IPS-NIHi7 (cell line): ENCODE data around the gene FOXP4.
A peak's percentile ranks its signal among the peaks of the same experiment; 100 is the strongest.

Experiments used
- DNase-seq: peaks from one replicate; pipeline ENCODE4 v3.0.0; 2012; ENCODE audit warnings: mixed read lengths; ENCODE audit errors: extremely low spot score

FOXP4 gene

GRCh38 chr6:41582540-41582939 is 36.4 kb downstream of the FOXP4 start:
- DNase-seq = no peak

- no peak for DNase-seq
Observed at GRCh38 chr6:41583565-41583964, 37.4 kb downstream of the FOXP4 start.

GRCh38 chr6:41584205-41584604 is 38.0 kb downstream of the FOXP4 start:
- DNase-seq = no peak

GRCh38 chr6:41584668-41585205 is 38.6 kb downstream of the FOXP4 start:
- DNase-seq = peak; percentile 70

- no peak for DNase-seq
Observed at GRCh38 chr6:41585605-41586004, 39.4 kb downstream of the FOXP4 start.

GRCh38 chr6:41586252-41587007 is 40.2 kb downstream of the FOXP4 start:
- no peak for DNase-seq

- no peak for DNase-seq
Observed at GRCh38 chr6:41587131-41587879, 41.1 kb downstream of the FOXP4 start.

GRCh38 chr6:41588111-41588510 is 41.9 kb downstream of the FOXP4 start:
- no peak for DNase-seq

GRCh38 chr6:41589223-41589622 is 43.0 kb downstream of the FOXP4 start:
- DNase-seq = no peak

- DNase-seq = no peak
Observed at GRCh38 chr6:41589636-41590622, 43.7 kb downstream of the FOXP4 start.

GRCh38 chr6:41591122-41591521 is 44.9 kb downstream of the FOXP4 start:
- DNase-seq = no peak

- DNase-seq = peak; percentile 86
Observed at GRCh38 chr6:41591859-41592502, 45.8 kb downstream of the FOXP4 start.

GRCh38 chr6:41593406-41593805 is 47.2 kb downstream of the FOXP4 start:
- DNase-seq = no peak

- DNase-seq = no peak
Observed at GRCh38 chr6:41593839-41594238, 47.7 kb downstream of the FOXP4 start.

- no peak for DNase-seq
Observed at GRCh38 chr6:41594326-41594725, 48.1 kb downstream of the FOXP4 start.

GRCh38 chr6:41594766-41595165 is 48.6 kb downstream of the FOXP4 start:
- DNase-seq = no peak

- no peak for DNase-seq
Observed at GRCh38 chr6:41595166-41595565, 49.0 kb downstream of the FOXP4 start.

GRCh38 chr6:41596096-41596685 is 50.0 kb downstream of the FOXP4 start:
- DNase-seq = no peak

- DNase-seq = no peak
Observed at GRCh38 chr6:41596807-41597206, 50.6 kb downstream of the FOXP4 start.

GRCh38 chr6:41597246-41598000 is 51.2 kb downstream of the FOXP4 start:
- no peak for DNase-seq
